AG09309 (cell line): ENCODE measurements around the gene ZNF664.

Experiments used
- DNase-seq: peaks from one replicate; pipeline ENCODE4 v3.0.0-alpha.2; 2010; ENCODE audit warnings: low read depth
- H3K4me3 ChIP-seq: 2 replicates; pipeline ENCODE4 v1.5.1; 2011; ENCODE audit warnings: mild to moderate bottlenecking, low read depth, low read length, moderate library complexity; ENCODE audit not compliant: control insufficient read depth
- CTCF ChIP-seq: IDR thresholded peaks from 2 replicates; pipeline ENCODE4 v1.5.1; 2011; ENCODE audit warnings: mild to moderate bottlenecking, low read depth, low read length, inconsistent platforms; ENCODE audit not compliant: insufficient read depth, control insufficient read depth; ENCODE audit errors: missing control alignments

ZNF664 gene

GRCh38 chr12:123951467-123951866 lies 21.5 kb upstream of the ZNF664 start:
- DNase-seq = no peak
- TF ChIP-seq CTCF = no peak
- no peak overlapping the region for H3K4me3 ChIP-seq

GRCh38 chr12:123952037-123952436 lies 21.0 kb upstream of the ZNF664 start:
- H3K4me3 ChIP-seq = no peak overlapping the region
- DNase-seq = no peak
- TF ChIP-seq CTCF = no peak

- H3K4me3 ChIP-seq = no peak overlapping the region
- no peak for TF ChIP-seq CTCF
- no peak for DNase-seq
Observed at GRCh38 chr12:123954647-123955350, 18.2 kb upstream of the ZNF664 start.

GRCh38 chr12:123956249-123956648 lies 16.8 kb upstream of the ZNF664 start:
- DNase-seq = no peak
- TF ChIP-seq CTCF = no peak
- no peak overlapping the region for H3K4me3 ChIP-seq

GRCh38 chr12:123957196-123957595 lies 15.8 kb upstream of the ZNF664 start:
- DNase-seq = no peak
- no peak for TF ChIP-seq CTCF
- no peak overlapping the region for H3K4me3 ChIP-seq

- no peak for TF ChIP-seq CTCF
- DNase-seq = no peak
- H3K4me3 ChIP-seq = no peak overlapping the region
Observed at GRCh38 chr12:123958462-123958861, 14.6 kb upstream of the ZNF664 start.
